CD4-positive, alpha-beta memory T cell (primary cell): Measurements from ENCODE around the gene INPP4A. TPM values are rescaled to one million over a fixed set of nuclear protein-coding genes. Genes with fewer than 3 reads are reported as not detected.
A peak's percentile ranks its signal among the peaks of the same experiment; 100 is the strongest.

Experiments used
- CTCF ChIA-PET: fragments of 350-600 bp; sonication (Branson Sonifier 250); formaldehyde crosslinking; loops from one replicate; lab custom pipeline; 2021; ENCODE audit warnings: inconsistent platforms; ENCODE audit not compliant: partially characterized antibody; lab: Charles Lee
- POLR2A ChIA-PET: fragments of 350-600 bp; sonication (Branson Sonifier 250); formaldehyde crosslinking; loops from one replicate; lab custom pipeline; 2021; ENCODE audit not compliant: partially characterized antibody; lab: Charles Lee
- DNase-seq, 5 donors: peaks; one replicate each; pipeline versions ENCODE4 v3.0.0 to v3.0.0-alpha.2; 2020 to 2022; ENCODE audit warnings: mixed read lengths in 1 of 5
- H3K27ac ChIP-seq: one replicate; pipeline ENCODE4 v1.7.0; 2013; ENCODE audit warnings: low read depth, low read length
- H3K27me3 ChIP-seq: 2 replicates; pipeline ENCODE4 v1.7.0; 2013; ENCODE audit warnings: mild to moderate bottlenecking, low read length, moderate library complexity; ENCODE audit not compliant: insufficient read depth
- H3K36me3 ChIP-seq: 2 replicates; pipeline ENCODE4 v1.7.0; 2013; ENCODE audit warnings: mild to moderate bottlenecking, low read length, moderate library complexity; ENCODE audit not compliant: insufficient read depth
- H3K4me1 ChIP-seq: 2 replicates; pipeline ENCODE4 v1.7.0; 2013; ENCODE audit warnings: mild to moderate bottlenecking, low read length, moderate library complexity; ENCODE audit not compliant: insufficient read depth
- H3K4me3 ChIP-seq, 2 donors: one replicate each; pipeline ENCODE4 v1.7.0; 2013; ENCODE audit warnings: low read length in 2 of 2, mild to moderate bottlenecking in 1 of 2
- H3K9me3 ChIP-seq, 2 donors: one replicate each; pipeline ENCODE4 v1.7.0; 2013; ENCODE audit warnings: low read length in 2 of 2, control low read depth in 1 of 2; ENCODE audit not compliant: control insufficient read depth in 1 of 2
- H3K27ac Mint-ChIP-seq, 7 donors: one replicate each; pipeline ENCODE4 v1.8.0; 2020 to 2021; ENCODE audit warnings: mixed read lengths in 7 of 7, mild to moderate bottlenecking in 6 of 7, inconsistent platforms in 3 of 7, moderate library complexity in 3 of 7
- H3K27me3 Mint-ChIP-seq, 2 donors: one replicate each; pipeline ENCODE4 v1.8.0; 2020 to 2021; ENCODE audit warnings: mixed read lengths in 2 of 2
- H3K36me3 Mint-ChIP-seq, 2 donors: one replicate each; pipeline ENCODE4 v1.8.0; 2020 to 2021; ENCODE audit warnings: mixed read lengths in 2 of 2, inconsistent platforms in 1 of 2, mild to moderate bottlenecking in 1 of 2
- H3K4me1 Mint-ChIP-seq, 4 donors: one replicate each; pipeline ENCODE4 v1.8.0; 2020 to 2021; ENCODE audit warnings: mixed read lengths in 4 of 4, mild to moderate bottlenecking in 1 of 4
- H3K4me3 Mint-ChIP-seq, 8 donors: one replicate each; pipeline ENCODE4 v1.8.0; 2020 to 2021; ENCODE audit warnings: mixed read lengths in 8 of 8, mild to moderate bottlenecking in 7 of 8, moderate library complexity in 6 of 8, inconsistent platforms in 3 of 8
- H3K9me3 Mint-ChIP-seq, 8 donors: one replicate each; pipeline ENCODE4 v1.8.0; 2020 to 2021; ENCODE audit warnings: mixed read lengths in 8 of 8, mild to moderate bottlenecking in 5 of 8, inconsistent platforms in 3 of 8, moderate library complexity in 1 of 8
- intact Hi-C: fragments of 100-400 bp; cut with micrococcal nuclease; formaldehyde crosslinking; loops from one replicate; pipeline ENCODE4 v1.15.1; 2023
- polyA plus RNA-seq, 2 donors: library from polyadenylated mRNA; unstranded; fragments of 300-500 nt; fragmentation: Illumina TruSeq; gene quantifications; one replicate each; pipeline ENCODE4 v1.2.3, GENCODE V29; 2021
- total RNA-seq, 2 experiments: library from RNA; stranded (reverse); gene quantifications; one replicate each; pipeline ENCODE4 v1.2.3, GENCODE V29; 2021

The INPP4A gene
- total and polyA plus RNA-seq, 4 experiments from 2014 or later: 30.5 to 133 (median 91.9) TPM

- Histone ChIP-seq H3K27ac (no peak overlapping the region), H3K4me1 (peaks cover 58% of the 10 kb centered on the region), H3K4me3 (no peak overlapping the region), H3K9me3 (no peaks in the 10 kb centered on the region), H3K36me3 (peaks cover 25% of the 10 kb centered on the region), H3K27me3 (no peaks in the 10 kb centered on the region)
- intact Hi-C loops: loop anchor here (1.0 to 5.0 kb wide), 4 partner anchors 15 to 104 kb away; partner anchors contain the start of gene INPP4A
- H3K36me3 Mint-ChIP-seq: peaks cover 24 to 28% of the 10 kb centered on the region in 2 donors
- H3K27me3 Mint-ChIP-seq: no peaks in the 10 kb centered on the region
- POLR2A ChIA-PET: no interaction called here
- H3K4me1 Mint-ChIP-seq: peaks cover 39 to 62% (median 52%) of the 10 kb centered on the region in 4 donors
- no peak for DNase-seq
- no peak overlapping the region for H3K4me3 Mint-ChIP-seq
- H3K9me3 Mint-ChIP-seq: no peaks in the 10 kb centered on the region
- H3K27ac Mint-ChIP-seq: peak overlapping the region in 3 of 7 donors; percentile 1 to 68 (median 45)
- CTCF ChIA-PET: interaction anchor here (0.8 to 6.0 kb wide), 14 partner anchors 10 to 107 kb away, joined by 3 to 44 read pairs (median 5); no protein-coding TSS in a partner anchor
Measured at GRCh38 chr2:98517636-98518035, 73.0 kb downstream of the INPP4A start.

GRCh38 chr2:98518101-98518500 is 73.4 kb downstream of the INPP4A start:
- H3K4me3 ChIP-seq: no peak overlapping the region
- CTCF ChIA-PET: interaction anchor here (0.9 to 6.0 kb wide), 18 partner anchors 9 to 109 kb away, joined by 3 to 44 read pairs (median 4); no protein-coding TSS in a partner anchor
- H3K9me3 ChIP-seq: no peaks in the 10 kb centered on the region
- Mint-ChIP-seq H3K27ac (peak overlapping the region in 5 of 7 donors; percentile 19 to 70 (median 45)), H3K9me3 (no peaks in the 10 kb centered on the region), H3K4me3 (no peak overlapping the region), H3K36me3 (peaks cover 29 to 31% of the 10 kb centered on the region in 2 donors), H3K27me3 (no peaks in the 10 kb centered on the region), H3K4me1 (peaks cover 38 to 58% (median 50%) of the 10 kb centered on the region in 4 donors)
- H3K36me3 ChIP-seq: peaks cover 28% of the 10 kb centered on the region
- no peaks in the 10 kb centered on the region for H3K27me3 ChIP-seq
- peaks cover 54% of the 10 kb centered on the region for H3K4me1 ChIP-seq
- peak; percentile 55 to 65 (median 61) for DNase-seq
- POLR2A ChIA-PET: interaction anchor here (0.9 kb wide), 1 partner anchor 72 kb away, joined by 3 read pairs; no protein-coding TSS in a partner anchor
- intact Hi-C loops: loop anchor here (1.0 to 5.0 kb wide), 3 partner anchors 36 to 105 kb away; partner anchors contain the start of gene INPP4A
- H3K27ac ChIP-seq: no peak overlapping the region

- intact Hi-C loops: loop anchor here (5.0 kb wide), 1 partner anchor 37 kb away; no protein-coding TSS in a partner anchor
Measured at GRCh38 chr2:98519156-98519555, 74.5 kb downstream of the INPP4A start.

DNA sequence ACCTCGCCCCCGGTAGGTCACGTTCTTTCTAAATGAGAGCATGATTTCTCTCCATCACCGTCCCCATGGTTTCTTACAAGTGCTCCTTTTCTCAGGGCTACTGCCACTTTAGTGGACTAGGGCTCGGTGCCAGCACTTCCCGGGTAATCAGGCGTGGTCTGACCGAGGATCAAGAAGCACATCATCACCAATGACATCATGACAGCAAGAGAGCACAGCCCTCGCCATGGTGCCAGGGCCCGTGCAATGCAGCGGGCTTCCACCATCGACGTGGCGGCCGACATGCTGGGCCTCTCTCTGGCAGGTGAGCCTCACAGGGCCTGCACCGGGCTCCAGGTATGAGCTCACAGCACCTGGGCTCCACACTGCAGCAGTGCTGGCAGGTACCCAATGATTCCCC is 75.2 kb downstream of the INPP4A start:
- Mint-ChIP-seq H3K27me3 (no peaks in the 10 kb centered on the region), H3K36me3 (peaks cover 34 to 36% of the 10 kb centered on the region in 2 donors), H3K9me3 (no peaks in the 10 kb centered on the region), H3K4me3 (no peak overlapping the region), H3K27ac (peak overlapping the region in 1 of 7 donors; percentile 53), H3K4me1 (peaks cover 31 to 48% (median 37%) of the 10 kb centered on the region in 4 donors)
- DNase-seq: no peak
- peaks cover 36% of the 10 kb centered on the region for H3K4me1 ChIP-seq
- no peak overlapping the region for H3K27ac ChIP-seq
- no peak overlapping the region for H3K4me3 ChIP-seq
- ChIA-PET POLR2A (no interaction called here), CTCF (interaction anchor here (1.7 to 6.0 kb wide), 3 partner anchors 15 to 110 kb away, joined by 10 to 44 read pairs (median 12); no protein-coding TSS in a partner anchor)
- intact Hi-C loops: loop anchor here (5.0 kb wide), 1 partner anchor 38 kb away; no protein-coding TSS in a partner anchor
- no peaks in the 10 kb centered on the region for H3K27me3 ChIP-seq
- H3K36me3 ChIP-seq: peaks cover 28% of the 10 kb centered on the region
- no peaks in the 10 kb centered on the region for H3K9me3 ChIP-seq

More at GRCh38 chr2:98519156-98519555, 74.5 kb downstream of the INPP4A start:
- Mint-ChIP-seq H3K9me3 (no peaks in the 10 kb centered on the region), H3K4me1 (peaks cover 32 to 50% (median 41%) of the 10 kb centered on the region in 4 donors), H3K4me3 (no peak overlapping the region), H3K27ac (peak overlapping the region in 3 of 7 donors; percentile 29 to 77 (median 59)), H3K27me3 (no peaks in the 10 kb centered on the region), H3K36me3 (peaks cover 31 to 33% of the 10 kb centered on the region in 2 donors)
- POLR2A ChIA-PET: interaction anchor here (0.9 kb wide), 1 partner anchor 73 kb away, joined by 3 read pairs; no protein-coding TSS in a partner anchor
- Histone ChIP-seq H3K27me3 (no peaks in the 10 kb centered on the region), H3K9me3 (no peaks in the 10 kb centered on the region), H3K36me3 (peaks cover 28% of the 10 kb centered on the region), H3K27ac (no peak overlapping the region), H3K4me1 (peaks cover 43% of the 10 kb centered on the region), H3K4me3 (no peak overlapping the region)
- DNase-seq: no peak
- CTCF ChIA-PET: interaction anchor here (1.0 to 6.0 kb wide), 12 partner anchors 8 to 110 kb away, joined by 3 to 44 read pairs (median 6); no protein-coding TSS in a partner anchor

DNA sequence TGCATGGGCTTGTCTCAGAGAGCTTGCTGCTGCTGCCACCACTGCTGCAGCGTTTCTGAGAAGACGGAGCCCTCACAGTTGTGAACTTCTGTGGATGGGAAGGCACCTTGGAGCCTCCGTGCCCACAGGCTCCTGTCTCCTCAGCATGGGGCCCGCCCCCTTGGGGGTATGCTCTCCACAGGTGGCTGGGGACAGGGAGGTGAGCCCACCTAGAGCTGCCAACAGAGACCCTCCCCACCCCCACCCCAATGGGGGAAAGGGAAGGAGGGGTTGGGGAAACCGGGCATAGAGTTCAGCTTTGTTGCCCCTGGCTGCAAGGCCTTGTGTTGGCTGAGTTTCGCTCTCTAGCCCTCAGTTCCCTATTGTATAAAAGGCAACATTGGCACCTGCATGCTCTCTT is 76.1 kb downstream of the INPP4A start:
- H3K36me3 Mint-ChIP-seq: peaks cover 42 to 43% of the 10 kb centered on the region in 2 donors
- H3K27me3 Mint-ChIP-seq: no peaks in the 10 kb centered on the region
- no peaks in the 10 kb centered on the region for H3K9me3 ChIP-seq
- no peak overlapping the region for H3K4me3 ChIP-seq
- intact Hi-C loops: no loop called here
- ChIA-PET POLR2A (interaction anchor here (0.7 kb wide), 1 partner anchor 74 kb away, joined by 3 read pairs; no protein-coding TSS in a partner anchor), CTCF (no interaction called here)
- H3K4me1 Mint-ChIP-seq: peaks cover 26 to 39% (median 33%) of the 10 kb centered on the region in 4 donors
- H3K27ac Mint-ChIP-seq: no peak overlapping the region
- H3K9me3 Mint-ChIP-seq: peaks cover 0 to 2% (median 0%) of the 10 kb centered on the region in 8 donors
- H3K4me3 Mint-ChIP-seq: no peak overlapping the region
- peaks cover 28% of the 10 kb centered on the region for H3K36me3 ChIP-seq
- no peaks in the 10 kb centered on the region for H3K27me3 ChIP-seq
- no peak overlapping the region for H3K27ac ChIP-seq
- no peak for DNase-seq
- H3K4me1 ChIP-seq: peaks cover 27% of the 10 kb centered on the region

DNA sequence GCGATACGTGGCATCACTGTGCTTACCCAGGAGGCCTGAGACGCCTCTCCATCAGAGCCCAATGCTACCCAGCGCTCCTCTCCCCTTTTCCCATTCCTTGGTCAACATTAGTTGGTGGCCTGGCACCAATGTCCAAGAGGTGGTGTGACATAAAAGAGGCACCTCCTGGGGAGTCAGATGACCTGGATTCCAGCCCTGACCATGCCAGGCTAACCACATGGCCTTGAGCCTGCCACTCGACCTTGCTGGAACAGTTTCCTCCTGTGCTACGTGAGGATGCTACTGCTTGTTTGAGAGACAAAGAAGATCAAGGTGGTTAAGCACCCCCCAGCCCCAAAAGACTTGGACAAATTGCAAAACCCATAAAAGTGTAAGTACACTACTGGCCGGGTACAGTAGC is 76.6 kb downstream of the INPP4A start:
- Histone ChIP-seq H3K36me3 (peaks cover 28% of the 10 kb centered on the region), H3K27ac (no peak overlapping the region), H3K4me1 (peaks cover 22% of the 10 kb centered on the region), H3K9me3 (no peaks in the 10 kb centered on the region), H3K4me3 (no peak overlapping the region), H3K27me3 (no peaks in the 10 kb centered on the region)
- Mint-ChIP-seq H3K4me3 (no peak overlapping the region), H3K27ac (no peak overlapping the region), H3K9me3 (peaks cover 0 to 2% (median 0%) of the 10 kb centered on the region in 8 donors), H3K27me3 (no peaks in the 10 kb centered on the region), H3K4me1 (peaks cover 23 to 34% (median 29%) of the 10 kb centered on the region in 4 donors), H3K36me3 (peaks cover 43 to 45% of the 10 kb centered on the region in 2 donors)
- CTCF ChIA-PET: no interaction called here
- POLR2A ChIA-PET: interaction anchor here (0.7 kb wide), 1 partner anchor 74 kb away, joined by 3 read pairs; no protein-coding TSS in a partner anchor
- intact Hi-C loops: no loop called here
- no peak for DNase-seq

GRCh38 chr2:98522854-98523253 is 78.2 kb downstream of the INPP4A start:
- H3K27ac Mint-ChIP-seq: peak overlapping the region in 1 of 7 donors; percentile 32
- H3K27me3 ChIP-seq: no peaks in the 10 kb centered on the region
- H3K36me3 ChIP-seq: peaks cover 28% of the 10 kb centered on the region
- peaks cover 10 to 22% (median 14%) of the 10 kb centered on the region in 4 donors for H3K4me1 Mint-ChIP-seq
- H3K9me3 ChIP-seq: no peaks in the 10 kb centered on the region
- peaks cover 0 to 3% (median 0%) of the 10 kb centered on the region in 8 donors for H3K9me3 Mint-ChIP-seq
- CTCF ChIA-PET: no interaction called here
- no peak overlapping the region for H3K4me3 ChIP-seq
- no peak overlapping the region for H3K4me3 Mint-ChIP-seq
- POLR2A ChIA-PET: no interaction called here
- no peaks in the 10 kb centered on the region for H3K27me3 Mint-ChIP-seq
- H3K27ac ChIP-seq: no peak overlapping the region
- peaks cover 6% of the 10 kb centered on the region for H3K4me1 ChIP-seq
- peaks cover 48 to 58% of the 10 kb centered on the region in 2 donors for H3K36me3 Mint-ChIP-seq
- DNase-seq: no peak
- intact Hi-C loops: no loop called here
